Vagina (tissue), 2 donors: ENCODE measurements around the gene RCSD1.

Experiments
- POLR2A ChIP-seq, 2 donors: fragments of 450-650 bp; IDR thresholded peaks; one replicate each; pipeline ENCODE4 v1.6.1; 2017; ENCODE audit warnings: antibody characterized with exemption in 2 of 2, mild to moderate bottlenecking in 2 of 2, moderate library complexity in 2 of 2
- POLR2AphosphoS5 ChIP-seq, 2 donors: sonication (generic); formaldehyde crosslinking; IDR thresholded peaks; one replicate each; pipeline ENCODE4 v1.9.0; 2017; ENCODE audit warnings: antibody characterized with exemption in 2 of 2, mild to moderate bottlenecking in 2 of 2, low read depth in 1 of 2; ENCODE audit not compliant: insufficient read depth in 1 of 2
- TF ChIP-seq, protein P1 (sequence below), 3 experiments: fragments of 450-650 bp in 2 of 3; fragments of 200-600 bp in 1 of 3; sonication (generic) in 1 of 3; IDR thresholded peaks; one replicate each; pipeline ENCODE4 v1.5.1; 2017 to 2019; ENCODE audit warnings: antibody characterized with exemption in 3 of 3, mild to moderate bottlenecking in 2 of 3, moderate library complexity in 2 of 3

GRCh38 chr1:167648978-167649744 is 19.1 kb downstream of the RCSD1 start:
- TF ChIP-seq, protein P1, sequence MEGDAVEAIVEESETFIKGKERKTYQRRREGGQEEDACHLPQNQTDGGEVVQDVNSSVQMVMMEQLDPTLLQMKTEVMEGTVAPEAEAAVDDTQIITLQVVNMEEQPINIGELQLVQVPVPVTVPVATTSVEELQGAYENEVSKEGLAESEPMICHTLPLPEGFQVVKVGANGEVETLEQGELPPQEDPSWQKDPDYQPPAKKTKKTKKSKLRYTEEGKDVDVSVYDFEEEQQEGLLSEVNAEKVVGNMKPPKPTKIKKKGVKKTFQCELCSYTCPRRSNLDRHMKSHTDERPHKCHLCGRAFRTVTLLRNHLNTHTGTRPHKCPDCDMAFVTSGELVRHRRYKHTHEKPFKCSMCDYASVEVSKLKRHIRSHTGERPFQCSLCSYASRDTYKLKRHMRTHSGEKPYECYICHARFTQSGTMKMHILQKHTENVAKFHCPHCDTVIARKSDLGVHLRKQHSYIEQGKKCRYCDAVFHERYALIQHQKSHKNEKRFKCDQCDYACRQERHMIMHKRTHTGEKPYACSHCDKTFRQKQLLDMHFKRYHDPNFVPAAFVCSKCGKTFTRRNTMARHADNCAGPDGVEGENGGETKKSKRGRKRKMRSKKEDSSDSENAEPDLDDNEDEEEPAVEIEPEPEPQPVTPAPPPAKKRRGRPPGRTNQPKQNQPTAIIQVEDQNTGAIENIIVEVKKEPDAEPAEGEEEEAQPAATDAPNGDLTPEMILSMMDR (IDR thresholded peaks at IDR 0.05): no peak
- TF ChIP-seq POLR2A (IDR thresholded peaks at IDR 0.05): no peak
- TF ChIP-seq POLR2AphosphoS5 (IDR thresholded peaks at IDR 0.05; ENCODE audit: insufficient read depth in 1 of 2, low read depth in 1 of 2): no peak
